GM12878 (cell line): ENCODE results near the gene GRK5.

ENCODE experiments used
- ATF3 ChIP-seq: IDR thresholded peaks from 2 replicates; pipeline ENCODE4 v1.6.1; 2011; ENCODE audit warnings: low read depth, mild to moderate bottlenecking, low read length, moderate library complexity, borderline replicate concordance; ENCODE audit errors: extremely low read depth
- EP300 ChIP-seq, 2 experiments: fragments of 150-350 bp in 1 of 2; IDR thresholded peaks; 2 replicates each; pipeline ENCODE4 v1.6.1; 2011 to 2012; ENCODE audit warnings: low read depth in 2 of 2, low read length in 2 of 2, borderline replicate concordance in 1 of 2, improper control_type of control experiment in 1 of 2, inconsistent platforms in 1 of 2; ENCODE audit not compliant: control insufficient read depth in 1 of 2
- EZH2 ChIP-seq: IDR thresholded peaks from 2 replicates; pipeline ENCODE4 v1.6.1; 2012; ENCODE audit warnings: low read depth, mild to moderate bottlenecking, control low read depth, inconsistent platforms, low read length, borderline replicate concordance; ENCODE audit not compliant: control insufficient read depth
- HDAC2 ChIP-seq: fragments of 200-600 bp; sonication (generic); IDR thresholded peaks from 2 replicates; pipeline ENCODE4 v1.6.1; 2017
- KDM1A ChIP-seq: fragments of 200-600 bp; sonication (generic); IDR thresholded peaks from 2 replicates; pipeline ENCODE4 v1.6.1; 2016; ENCODE audit warnings: borderline replicate concordance
- MAX ChIP-seq: IDR thresholded peaks from 2 replicates; pipeline ENCODE4 v1.6.1; 2012; ENCODE audit warnings: low read depth, low read length, improper control_type of control experiment
- POLR2AphosphoS5 ChIP-seq: IDR thresholded peaks from 2 replicates; pipeline ENCODE4 v1.6.1; 2011; ENCODE audit warnings: mild to moderate bottlenecking, low read length, inconsistent platforms
- RAD21 ChIP-seq: IDR thresholded peaks from 2 replicates; pipeline ENCODE4 v1.6.1; 2011; ENCODE audit warnings: mild to moderate bottlenecking, low read depth, low read length, moderate library complexity; ENCODE audit not compliant: insufficient read depth
- TAF1 ChIP-seq: IDR thresholded peaks from 2 replicates; pipeline ENCODE4 v1.6.1; 2011; ENCODE audit warnings: mild to moderate bottlenecking, low read depth, low read length, borderline replicate concordance
- TCF7 ChIP-seq: IDR thresholded peaks from 2 replicates; pipeline ENCODE4 v1.6.1; 2014; ENCODE audit warnings: antibody characterized with exemption, borderline replicate concordance
- ZNF274 ChIP-seq: IDR thresholded peaks from one replicate; pipeline ENCODE4 v1.8.0; 2011; ENCODE audit not compliant: insufficient read length, insufficient read depth
- TF ChIP-seq, protein P1 (sequence below), 3 experiments: IDR thresholded peaks in 2 of 3; conservative IDR thresholded peaks in 1 of 3; 2 replicates each; pipeline ENCODE4 v1.5.1; 2011; ENCODE audit warnings: low read depth in 3 of 3, low read length in 3 of 3, mild to moderate bottlenecking in 3 of 3, control low read depth in 2 of 3, moderate library complexity in 2 of 3, inconsistent platforms in 1 of 3, mixed read lengths in 1 of 3; ENCODE audit not compliant: control insufficient read depth in 2 of 3, insufficient read depth in 1 of 3; ENCODE audit errors: extremely low read depth in 1 of 3
- TF ChIP-seq, protein P2 (sequence below): fragments of 450-650 bp; IDR thresholded peaks from 2 replicates; pipeline ENCODE4 v1.6.1; 2017; ENCODE audit warnings: mild to moderate bottlenecking, low read depth, inconsistent platforms; ENCODE audit not compliant: poor library complexity, severe bottlenecking
- TF ChIP-seq, protein P3 (sequence below): IDR thresholded peaks from 2 replicates; pipeline ENCODE4 v1.6.1; 2011; ENCODE audit warnings: borderline replicate concordance, low read depth, mild to moderate bottlenecking, moderate library complexity, low read length; ENCODE audit not compliant: insufficient read depth, poor library complexity, severe bottlenecking

- TF ChIP-seq, protein P1, sequence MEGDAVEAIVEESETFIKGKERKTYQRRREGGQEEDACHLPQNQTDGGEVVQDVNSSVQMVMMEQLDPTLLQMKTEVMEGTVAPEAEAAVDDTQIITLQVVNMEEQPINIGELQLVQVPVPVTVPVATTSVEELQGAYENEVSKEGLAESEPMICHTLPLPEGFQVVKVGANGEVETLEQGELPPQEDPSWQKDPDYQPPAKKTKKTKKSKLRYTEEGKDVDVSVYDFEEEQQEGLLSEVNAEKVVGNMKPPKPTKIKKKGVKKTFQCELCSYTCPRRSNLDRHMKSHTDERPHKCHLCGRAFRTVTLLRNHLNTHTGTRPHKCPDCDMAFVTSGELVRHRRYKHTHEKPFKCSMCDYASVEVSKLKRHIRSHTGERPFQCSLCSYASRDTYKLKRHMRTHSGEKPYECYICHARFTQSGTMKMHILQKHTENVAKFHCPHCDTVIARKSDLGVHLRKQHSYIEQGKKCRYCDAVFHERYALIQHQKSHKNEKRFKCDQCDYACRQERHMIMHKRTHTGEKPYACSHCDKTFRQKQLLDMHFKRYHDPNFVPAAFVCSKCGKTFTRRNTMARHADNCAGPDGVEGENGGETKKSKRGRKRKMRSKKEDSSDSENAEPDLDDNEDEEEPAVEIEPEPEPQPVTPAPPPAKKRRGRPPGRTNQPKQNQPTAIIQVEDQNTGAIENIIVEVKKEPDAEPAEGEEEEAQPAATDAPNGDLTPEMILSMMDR (IDR thresholded peaks at IDR 0.05 in 2 of 3, conservative IDR thresholded peaks at IDR 0.05 in 1 of 3; ENCODE audit: control insufficient read depth in 2 of 3, extremely low read depth in 1 of 3, insufficient read depth in 1 of 3, low read depth in 3 of 3, low read length in 3 of 3) = no peak
- TF ChIP-seq EZH2 (no peak), RAD21 (no peak), ZNF274 (no peak), TCF7 (no peak), POLR2AphosphoS5 (no peak), KDM1A (no peak), EP300 (IDR thresholded peaks at IDR 0.05; ENCODE audit: borderline replicate concordance in 1 of 2, control insufficient read depth in 1 of 2, low read depth in 2 of 2, low read length in 2 of 2) (no peak), ATF3 (no peak), HDAC2 (no peak), MAX (no peak), TAF1 (no peak)
- TF ChIP-seq, protein P2, sequence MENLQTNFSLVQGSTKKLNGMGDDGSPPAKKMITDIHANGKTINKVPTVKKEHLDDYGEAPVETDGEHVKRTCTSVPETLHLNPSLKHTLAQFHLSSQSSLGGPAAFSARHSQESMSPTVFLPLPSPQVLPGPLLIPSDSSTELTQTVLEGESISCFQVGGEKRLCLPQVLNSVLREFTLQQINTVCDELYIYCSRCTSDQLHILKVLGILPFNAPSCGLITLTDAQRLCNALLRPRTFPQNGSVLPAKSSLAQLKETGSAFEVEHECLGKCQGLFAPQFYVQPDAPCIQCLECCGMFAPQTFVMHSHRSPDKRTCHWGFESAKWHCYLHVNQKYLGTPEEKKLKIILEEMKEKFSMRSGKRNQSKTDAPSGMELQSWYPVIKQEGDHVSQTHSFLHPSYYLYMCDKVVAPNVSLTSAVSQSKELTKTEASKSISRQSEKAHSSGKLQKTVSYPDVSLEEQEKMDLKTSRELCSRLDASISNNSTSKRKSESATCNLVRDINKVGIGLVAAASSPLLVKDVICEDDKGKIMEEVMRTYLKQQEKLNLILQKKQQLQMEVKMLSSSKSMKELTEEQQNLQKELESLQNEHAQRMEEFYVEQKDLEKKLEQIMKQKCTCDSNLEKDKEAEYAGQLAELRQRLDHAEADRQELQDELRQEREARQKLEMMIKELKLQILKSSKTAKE = no peak
- TF ChIP-seq, protein P3, sequence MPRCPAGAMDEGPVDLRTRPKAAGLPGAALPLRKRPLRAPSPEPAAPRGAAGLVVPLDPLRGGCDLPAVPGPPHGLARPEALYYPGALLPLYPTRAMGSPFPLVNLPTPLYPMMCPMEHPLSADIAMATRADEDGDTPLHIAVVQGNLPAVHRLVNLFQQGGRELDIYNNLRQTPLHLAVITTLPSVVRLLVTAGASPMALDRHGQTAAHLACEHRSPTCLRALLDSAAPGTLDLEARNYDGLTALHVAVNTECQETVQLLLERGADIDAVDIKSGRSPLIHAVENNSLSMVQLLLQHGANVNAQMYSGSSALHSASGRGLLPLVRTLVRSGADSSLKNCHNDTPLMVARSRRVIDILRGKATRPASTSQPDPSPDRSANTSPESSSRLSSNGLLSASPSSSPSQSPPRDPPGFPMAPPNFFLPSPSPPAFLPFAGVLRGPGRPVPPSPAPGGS = no peak
Observed at GRCh38 chr10:119423510-119424257, 216.3 kb downstream of the GRK5 start.
